ENCODE data around the gene SERPINE1. TPM values are rescaled to one million over a fixed set of nuclear protein-coding genes. Genes with fewer than 3 reads are reported as not detected.

The SERPINE1 gene
- total and polyA plus RNA-seq, 2 of the 8 experiments (the other 6 are each of a cell fraction or from before 2014, with no cell fraction given), result 3.7 to 5.6 TPM

DNA sequence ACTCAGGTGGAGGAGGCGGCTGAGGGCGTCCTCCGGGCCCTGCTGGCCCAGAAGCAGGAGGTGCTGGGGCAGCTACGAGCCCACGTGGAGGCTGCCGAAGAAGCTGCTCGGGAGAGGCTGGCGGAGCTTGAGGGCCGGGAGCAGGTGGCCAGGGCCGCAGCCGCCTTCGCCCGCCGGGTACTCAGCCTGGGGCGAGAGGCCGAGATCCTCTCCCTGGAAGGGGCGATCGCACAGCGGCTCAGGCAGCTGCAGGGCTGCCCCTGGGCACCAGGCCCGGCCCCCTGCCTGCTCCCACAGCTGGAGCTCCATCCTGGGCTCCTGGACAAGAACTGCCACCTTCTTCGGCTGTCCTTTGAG, 38.9 kb upstream of the SERPINE1 start (continued):
- TF ChIP-seq RFX5 (IDR thresholded peaks at IDR 0.05; ENCODE audit: borderline replicate concordance, low read depth, low read length) (no peak), CHD2 (IDR thresholded peaks at IDR 0.05; ENCODE audit: low read length) (no peak), KDM5A (IDR thresholded peaks at IDR 0.05; ENCODE audit: low read length) (no peak), EZH2 (IDR thresholded peaks at IDR 0.05; ENCODE audit: low read depth, low read length, severe bottlenecking) (no peak), TEAD4 (IDR thresholded peaks at IDR 0.05; ENCODE audit: low read depth, low read length) (no peak)
- TF ChIP-seq, protein P1, sequence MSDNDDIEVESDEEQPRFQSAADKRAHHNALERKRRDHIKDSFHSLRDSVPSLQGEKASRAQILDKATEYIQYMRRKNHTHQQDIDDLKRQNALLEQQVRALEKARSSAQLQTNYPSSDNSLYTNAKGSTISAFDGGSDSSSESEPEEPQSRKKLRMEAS (IDR thresholded peaks at IDR 0.05), result no peak

Measured in H1 (cell line).